ENCODE measurements around the gene PLEKHA7. TPM values are rescaled to one million over a fixed set of nuclear protein-coding genes. Genes with fewer than 3 reads are reported as not detected.

Gene PLEKHA7
- total and polyA plus RNA-seq, 7 donors = 0.74 to 2.6 (median 1.2) TPM

- Histone ChIP-seq H3K4me1 (no peaks in the 10 kb centered on the region), H3K4me3 (no peak overlapping the region), H3K9me3 (no peaks in the 10 kb centered on the region), H3K27me3 (ENCODE audit: insufficient read depth in 3 of 3, low read length in 2 of 3) (no peaks in the 10 kb centered on the region), H3K27ac (no peak overlapping the region), H3K36me3 (ENCODE audit: insufficient read depth in 1 of 2, low read depth in 1 of 2) (no peaks in the 10 kb centered on the region)
- 90 to 93% (median 91%) methylated on average over 7 of the region's 7 CpGs for WGBS, 3 donors
- DNase-seq = no peak
- no peak for TF ChIP-seq CTCF (IDR thresholded peaks at IDR 0.05)
- intact Hi-C loops (cut with DNase I) = no loop called here
- no peak for ATAC-seq
These were observed 36.8 kb downstream of the PLEKHA7 start for GRCh38 chr11:16977136-16977993.

- ATAC-seq (no peak), DNase-seq (no peak)
- intact Hi-C loops (cut with DNase I) = no loop called here
- 57 to 81% (median 62%) methylated on average over 5 of the region's 5 CpGs for WGBS, 3 donors
- H3K4me3 ChIP-seq = no peak overlapping the region
- H3K36me3 ChIP-seq (ENCODE audit: insufficient read depth in 1 of 2, low read depth in 1 of 2) = no peaks in the 10 kb centered on the region
- TF ChIP-seq CTCF (IDR thresholded peaks at IDR 0.05) = no peak
- no peak overlapping the region for H3K27ac ChIP-seq
- no peaks in the 10 kb centered on the region for H3K4me1 ChIP-seq
- no peaks in the 10 kb centered on the region for H3K27me3 ChIP-seq (ENCODE audit: insufficient read depth in 3 of 3, low read length in 2 of 3)
- no peaks in the 10 kb centered on the region for H3K9me3 ChIP-seq
These were observed 37.8 kb downstream of the PLEKHA7 start for GRCh38 chr11:16976379-16976778.

GRCh38 chr11:16975906-16976305 lies 38.3 kb downstream of the PLEKHA7 start:
- ATAC-seq (no peak), DNase-seq (no peak)
- 72 to 100% (median 79%) methylated on average over 1 of the region's 1 CpG for WGBS, 3 donors
- Histone ChIP-seq H3K27ac (no peak overlapping the region), H3K36me3 (ENCODE audit: insufficient read depth in 1 of 2, low read depth in 1 of 2) (no peaks in the 10 kb centered on the region), H3K4me1 (no peaks in the 10 kb centered on the region), H3K9me3 (no peaks in the 10 kb centered on the region), H3K27me3 (ENCODE audit: insufficient read depth in 3 of 3, low read length in 2 of 3) (no peaks in the 10 kb centered on the region), H3K4me3 (no peak overlapping the region)
- TF ChIP-seq CTCF (IDR thresholded peaks at IDR 0.05) = no peak
- intact Hi-C loops (cut with DNase I) = no loop called here

GRCh38 chr11:16973338-16973964 lies 40.8 kb downstream of the PLEKHA7 start:
- TF ChIP-seq CTCF (IDR thresholded peaks at IDR 0.05) = no peak
- no peaks in the 10 kb centered on the region for H3K36me3 ChIP-seq (ENCODE audit: insufficient read depth in 1 of 2, low read depth in 1 of 2)
- intact Hi-C loops (cut with DNase I) = no loop called here
- H3K27ac ChIP-seq = no peak overlapping the region
- H3K9me3 ChIP-seq = no peaks in the 10 kb centered on the region
- H3K27me3 ChIP-seq (ENCODE audit: insufficient read depth in 3 of 3, low read length in 2 of 3) = no peaks in the 10 kb centered on the region
- H3K4me1 ChIP-seq = no peaks in the 10 kb centered on the region
- ATAC-seq (no peak), DNase-seq (no peak)
- H3K4me3 ChIP-seq = no peak overlapping the region
- 80 to 89% (median 86%) methylated on average over 3 of the region's 3 CpGs for WGBS, 3 donors
